Suppressor macrophage (primary cell): ENCODE results near the gene PEX14.
A peak's percentile ranks its signal among the peaks of the same experiment; 100 is the strongest.

Experiments
- DNase-seq, 4 experiments: peaks; one replicate each; pipeline ENCODE4 v3.0.0-alpha.2; 2020 to 2022

Gene PEX14

GRCh38 chr1:10553118-10553517, 78.4 kb downstream of the PEX14 start:
- peak in 2 of 4 experiments; percentile 8 to 14 for DNase-seq

- DNase-seq: no peak
These were observed 81.1 kb downstream of the PEX14 start for GRCh38 chr1:10555635-10556429.

- DNase-seq: no peak
These were observed 81.8 kb downstream of the PEX14 start for GRCh38 chr1:10556430-10557005.

GRCh38 chr1:10557714-10558113, 83.0 kb downstream of the PEX14 start:
- DNase-seq: no peak

GRCh38 chr1:10559386-10559785, 84.6 kb downstream of the PEX14 start:
- DNase-seq: no peak

- DNase-seq: no peak
These were observed 86.7 kb downstream of the PEX14 start for GRCh38 chr1:10561497-10561896.

GRCh38 chr1:10561955-10562354, 87.2 kb downstream of the PEX14 start:
- no peak for DNase-seq

GRCh38 chr1:10564063-10564462, 89.3 kb downstream of the PEX14 start:
- no peak for DNase-seq

- no peak for DNase-seq
These were observed 94.8 kb downstream of the PEX14 start for GRCh38 chr1:10569531-10569930.

- no peak for DNase-seq
These were observed 100.9 kb downstream of the PEX14 start for GRCh38 chr1:10575616-10576015.

- DNase-seq: no peak
These were observed 103.3 kb downstream of the PEX14 start for GRCh38 chr1:10578070-10578469.

- peak; percentile 8 to 59 (median 30) for DNase-seq
These were observed 108.9 kb downstream of the PEX14 start for GRCh38 chr1:10583641-10584040.

- no peak for DNase-seq
These were observed 110.5 kb downstream of the PEX14 start for GRCh38 chr1:10585242-10585641.

- no peak for DNase-seq
These were observed 111.4 kb downstream of the PEX14 start for GRCh38 chr1:10586125-10586524.

- DNase-seq: no peak
These were observed 113.9 kb downstream of the PEX14 start for GRCh38 chr1:10588640-10589039.

GRCh38 chr1:10589074-10589473, 114.3 kb downstream of the PEX14 start:
- DNase-seq: no peak

GRCh38 chr1:10591010-10591409, 116.3 kb downstream of the PEX14 start:
- DNase-seq: no peak

- DNase-seq: no peak
These were observed 117.6 kb downstream of the PEX14 start for GRCh38 chr1:10592373-10592772.

- no peak for DNase-seq
These were observed 119.0 kb downstream of the PEX14 start for GRCh38 chr1:10593750-10594149.

GRCh38 chr1:10594595-10595223, 120.0 kb downstream of the PEX14 start:
- DNase-seq: no peak

- DNase-seq: no peak
These were observed 122.0 kb downstream of the PEX14 start for GRCh38 chr1:10596780-10597179.

GRCh38 chr1:10597492-10598388, 123.0 kb downstream of the PEX14 start:
- no peak for DNase-seq

GRCh38 chr1:10598389-10598702, 123.6 kb downstream of the PEX14 start:
- DNase-seq: no peak
